Measurements from ENCODE around the gene ATP6V1G3.

GRCh38 chr1:198499588-198499987 is 40.9 kb downstream of the ATP6V1G3 start:
- TF ChIP-seq CTCF (IDR thresholded peaks at IDR 0.05; ENCODE audit: insufficient read depth, low read length, poor library complexity, severe bottlenecking) (no peak), EZH2phosphoT487 (conservative IDR thresholded peaks at IDR 0.05; ENCODE audit: low read length) (no peak)

Data from SU-DHL-6 (cell line).